NCI-H128 (cell line): ENCODE measurements around the gene PPP2R5A.

Source experiments
- DNase-seq: peaks from one replicate; lab custom pipeline; 2025; ENCODE audit not compliant: unreplicated experiment; lab: John Stamatoyannopoulos, UW

The PPP2R5A gene

DNA sequence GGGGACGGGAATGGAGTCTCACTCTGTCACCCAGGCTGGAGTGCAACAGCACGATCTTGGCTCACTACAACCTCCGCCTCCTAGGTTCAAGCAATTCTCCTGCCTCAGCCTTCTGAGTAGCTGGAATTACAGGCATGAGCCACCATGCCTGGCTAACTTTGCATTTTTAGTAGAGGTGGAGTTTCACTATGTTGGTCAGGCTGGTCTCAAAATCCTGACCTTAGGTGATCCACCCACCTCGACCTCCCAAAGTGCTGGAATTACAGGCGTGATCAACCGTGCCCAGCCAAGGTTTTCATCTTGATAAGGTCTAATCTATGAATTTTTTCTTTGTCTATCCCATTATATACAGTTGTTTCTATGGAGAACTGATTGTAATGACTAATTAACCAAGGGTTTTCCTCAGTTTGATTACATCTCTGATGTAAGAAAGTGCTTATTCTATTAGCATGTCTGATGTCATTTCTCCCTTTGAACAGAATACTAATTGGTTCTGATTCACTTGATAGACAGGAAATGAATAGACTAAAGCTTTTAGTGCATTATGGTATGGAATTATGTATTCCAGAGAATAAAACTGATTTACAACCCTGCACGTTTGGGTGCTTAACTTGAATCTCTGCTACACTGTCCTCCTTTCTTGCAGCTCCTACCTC, 117.6 kb downstream of the PPP2R5A start:
- DNase-seq: no peak

DNA sequence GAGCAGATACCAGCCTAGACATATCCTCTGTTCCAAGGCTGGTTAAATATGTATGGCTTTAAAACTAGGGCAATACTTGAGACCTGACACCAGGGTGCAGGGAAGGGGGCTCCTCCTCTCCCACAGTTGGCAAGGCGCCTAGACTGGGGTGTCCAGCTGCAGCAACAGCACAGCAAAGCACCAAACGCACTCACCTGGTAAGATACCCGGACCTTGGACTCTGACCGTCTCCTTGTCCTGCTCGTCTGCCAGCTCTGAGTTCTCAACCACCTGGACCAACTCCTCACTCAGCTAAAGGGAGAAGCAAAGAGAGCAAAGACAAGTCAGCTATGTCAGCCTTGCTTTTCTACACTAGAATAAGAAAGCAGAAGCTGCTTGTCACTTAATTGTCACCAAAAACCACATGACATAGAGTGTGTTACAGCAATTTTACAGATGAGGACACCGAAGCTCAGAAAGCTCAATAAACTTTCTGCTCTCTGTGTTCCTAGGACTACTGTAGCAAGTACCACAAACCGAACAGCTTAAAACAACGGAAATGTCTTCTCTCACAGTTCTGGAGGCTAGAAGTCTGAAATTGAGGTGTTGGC, 125.1 kb downstream of the PPP2R5A start:
- DNase-seq: no peak
